ENCODE results near the gene CLEC2D.
A peak's percentile ranks its signal among the peaks of the same experiment; 100 is the strongest.
"Not testable (repeated sequence)": the region's sequence is repeated elsewhere in the genome, so short reads cannot be mapped to it uniquely, and the experiment has no call there.

CLEC2D gene

DNA sequence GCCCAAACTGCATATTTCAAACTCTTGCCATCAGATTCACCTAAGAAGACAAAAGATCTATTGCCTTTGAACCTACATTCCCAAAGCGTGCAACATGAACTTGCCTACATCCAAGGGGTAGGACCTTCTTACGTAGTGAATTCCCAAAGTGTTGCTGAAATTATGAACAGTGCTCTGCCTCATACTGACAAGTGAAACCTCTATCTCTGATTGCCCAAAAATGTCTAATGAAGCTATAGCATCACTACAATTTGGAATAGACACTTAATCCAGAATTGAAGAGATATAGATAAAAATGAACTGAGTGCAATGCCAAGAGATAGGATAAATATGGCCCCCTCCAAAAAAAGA, 31.1 kb downstream of the CLEC2D start:
- no peak for DNase-seq

DNA sequence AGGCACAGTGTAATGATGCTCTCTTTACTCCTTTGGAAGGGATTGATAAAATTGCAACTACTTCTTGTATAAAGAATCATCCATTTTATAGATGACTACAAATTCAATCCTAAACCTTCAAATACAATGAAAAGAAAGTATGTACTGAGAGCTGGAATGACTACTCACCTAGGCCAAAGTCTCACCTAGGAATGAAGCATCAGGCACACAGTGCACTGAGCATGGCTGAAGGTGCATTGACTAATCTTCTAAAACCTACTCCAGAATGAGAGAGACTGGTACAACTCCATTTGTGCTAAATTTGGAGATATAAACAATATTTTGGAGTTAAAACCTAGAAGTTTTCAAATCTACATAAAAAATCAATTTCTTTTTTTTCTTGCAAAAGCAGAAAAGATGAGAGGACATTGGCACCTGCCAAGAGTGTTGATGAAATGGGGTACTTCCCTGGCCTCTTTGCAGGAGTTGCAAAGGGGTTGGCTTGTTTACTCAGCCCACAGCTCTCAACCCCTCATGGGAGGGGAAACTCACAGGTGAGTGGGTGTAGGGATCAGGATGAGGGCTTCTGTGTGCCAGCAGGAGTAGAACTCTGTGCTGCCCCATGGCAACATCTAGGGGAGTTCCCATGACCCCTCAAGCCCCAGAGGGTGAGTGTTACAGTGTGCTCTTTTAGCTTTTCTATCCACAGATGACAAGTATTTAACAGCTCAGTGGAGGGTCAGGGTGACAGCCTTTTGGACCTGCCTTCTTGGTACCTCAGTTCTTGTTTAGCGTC, 32.1 kb downstream of the CLEC2D start:
- no peak for DNase-seq

DNA sequence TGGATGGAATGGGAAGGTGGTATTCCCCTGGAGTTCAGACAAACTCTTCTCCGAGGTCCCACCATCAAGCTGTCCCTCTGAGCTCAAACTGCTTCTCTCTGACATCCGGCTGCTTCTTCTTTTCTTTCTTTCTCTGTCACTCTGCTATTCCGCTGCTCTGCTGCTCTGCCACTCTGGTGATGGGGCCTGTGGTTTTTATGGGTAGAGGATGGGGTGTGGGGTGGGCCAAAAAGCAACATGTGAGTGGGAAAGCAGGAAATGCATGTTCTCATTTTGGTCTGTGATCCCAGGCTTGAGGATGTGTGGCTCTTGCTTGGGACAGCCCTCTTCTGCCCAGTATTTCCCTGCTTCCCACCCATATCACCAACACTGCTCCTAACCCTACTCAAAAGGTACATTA, 32.7 kb downstream of the CLEC2D start:
- no peak for DNase-seq

DNA sequence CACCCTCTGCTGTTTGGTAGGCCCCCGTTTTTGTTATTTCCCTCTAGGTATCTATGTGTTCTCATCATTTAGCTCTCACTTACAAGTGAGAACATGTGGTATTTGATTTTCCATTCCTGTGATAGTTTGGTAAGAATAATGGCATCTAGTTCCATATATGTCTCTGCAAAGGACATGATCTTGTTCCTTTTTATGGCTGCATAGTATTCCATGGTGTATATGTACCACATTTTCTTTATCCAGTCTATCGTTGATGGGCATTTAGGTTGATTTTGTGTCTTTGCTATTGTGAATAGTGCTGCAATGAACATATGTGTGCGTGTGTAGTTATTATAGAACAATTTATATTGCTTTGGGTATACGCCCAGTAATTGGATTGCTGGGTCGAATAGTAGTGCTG, 35.0 kb downstream of the CLEC2D start:
- DNase-seq: not testable (repeated sequence)

DNA sequence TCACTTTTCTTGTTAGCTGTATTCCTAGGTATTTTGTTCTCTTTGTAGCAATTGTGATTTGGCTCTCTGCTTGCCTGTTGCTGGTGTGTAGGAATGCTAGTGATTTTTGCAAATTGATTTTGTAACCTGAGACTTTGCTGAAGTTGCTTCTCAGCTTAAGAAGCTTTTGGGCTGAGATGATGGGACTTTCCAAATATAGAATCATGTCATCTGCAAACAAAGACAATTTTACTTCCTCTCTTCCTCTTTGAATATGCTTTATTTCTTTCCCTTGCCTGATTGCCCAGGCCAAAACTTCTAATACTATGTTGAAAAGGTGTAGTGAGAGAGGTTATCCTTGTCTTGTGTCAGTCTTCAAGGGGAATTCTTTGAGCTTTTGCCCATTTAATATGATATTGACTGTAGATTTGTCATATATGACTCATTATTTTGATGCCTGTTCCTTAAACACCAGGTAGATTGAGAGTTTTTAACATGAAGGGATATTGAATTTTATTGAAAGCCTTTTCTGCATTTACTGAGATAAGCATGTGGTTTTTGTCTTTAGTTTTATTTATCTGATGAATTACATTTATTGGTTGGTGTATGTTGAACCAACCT, 36.7 kb downstream of the CLEC2D start:
- no peak for DNase-seq

DNA sequence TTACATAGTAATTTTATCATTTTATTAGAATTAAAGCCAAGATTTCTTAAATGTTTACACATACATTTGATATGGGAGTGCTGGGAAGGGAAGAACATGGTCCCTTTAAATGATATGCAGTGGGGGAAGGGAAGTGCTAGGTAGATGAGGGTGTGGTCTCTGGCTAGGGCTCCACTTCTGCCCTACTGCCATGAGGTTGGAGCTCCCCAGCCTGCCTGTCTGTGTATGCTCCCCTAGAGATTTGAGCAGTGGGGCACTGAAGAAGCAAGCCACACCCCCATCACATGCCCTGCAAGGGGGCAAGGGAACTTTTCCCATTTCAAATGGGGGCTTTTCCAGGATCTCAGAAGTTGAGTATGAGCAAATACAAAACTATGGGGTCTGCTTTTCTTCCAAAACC, 37.8 kb downstream of the CLEC2D start:
- DNase-seq: no peak

DNA sequence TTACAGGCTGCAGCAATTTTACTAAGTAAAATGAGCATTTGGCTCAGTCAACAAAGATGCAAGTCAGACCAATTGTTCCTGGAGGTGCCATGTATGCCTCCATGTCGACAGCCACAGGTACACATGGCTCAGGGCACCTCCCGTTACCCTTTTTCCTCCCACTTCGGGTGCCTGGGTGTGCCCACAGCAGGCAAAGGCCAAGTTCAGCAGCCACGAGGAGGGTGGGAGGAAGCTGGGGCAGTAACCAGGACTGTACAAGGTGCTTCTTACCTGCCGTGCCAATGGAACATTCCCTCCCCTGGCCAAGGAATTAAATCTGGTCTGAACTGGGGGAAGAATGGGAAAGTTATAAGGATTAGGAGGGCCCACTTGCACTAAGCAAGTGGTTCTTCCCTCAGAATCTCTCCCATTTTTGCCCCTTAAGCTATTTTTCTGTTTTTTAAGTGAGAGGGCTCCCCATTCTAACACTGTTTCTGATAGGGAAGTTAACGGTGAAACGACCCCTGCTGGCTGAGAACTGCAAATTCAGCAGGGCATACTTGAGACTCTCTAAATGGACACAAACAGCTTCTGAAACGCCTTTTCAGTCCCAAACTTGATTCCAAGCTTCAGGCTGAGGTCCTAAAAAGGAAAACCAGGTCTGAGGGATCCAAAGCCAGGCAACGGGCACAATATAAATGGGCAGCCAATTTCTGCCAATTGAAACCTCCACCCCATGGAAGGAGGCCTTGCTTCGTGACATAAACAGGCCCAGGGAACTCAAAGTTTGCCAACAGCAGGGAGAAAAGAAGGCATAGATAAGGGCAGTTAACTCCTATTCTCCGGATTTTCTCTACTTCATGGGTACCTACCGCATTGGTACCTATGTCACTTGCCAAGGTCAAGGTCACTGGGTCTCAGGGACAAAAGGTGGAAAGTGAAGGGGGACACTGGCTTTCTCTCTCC, 38.6 kb downstream of the CLEC2D start:
- DNase-seq: peak; percentile 55 to 59

DNA sequence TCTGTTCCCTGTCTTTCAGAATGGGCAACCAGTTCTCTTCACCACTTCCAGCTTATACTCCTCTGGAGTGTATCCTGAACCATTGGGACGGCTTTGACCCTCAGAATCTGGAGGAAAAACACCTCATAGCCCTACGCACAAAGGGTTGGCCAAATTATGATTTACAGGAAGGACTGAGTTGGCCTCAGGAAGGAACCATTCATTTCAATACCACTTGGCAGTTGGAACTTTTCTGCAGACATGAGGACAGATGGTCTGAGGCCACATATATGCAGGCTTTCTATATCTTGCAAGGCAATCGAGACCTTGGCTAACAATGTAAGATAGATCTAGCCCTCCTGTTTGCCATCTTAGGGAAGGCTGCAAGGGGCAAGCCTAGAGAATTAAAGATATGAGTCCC, 39.3 kb downstream of the CLEC2D start:
- DNase-seq: no peak

DNA sequence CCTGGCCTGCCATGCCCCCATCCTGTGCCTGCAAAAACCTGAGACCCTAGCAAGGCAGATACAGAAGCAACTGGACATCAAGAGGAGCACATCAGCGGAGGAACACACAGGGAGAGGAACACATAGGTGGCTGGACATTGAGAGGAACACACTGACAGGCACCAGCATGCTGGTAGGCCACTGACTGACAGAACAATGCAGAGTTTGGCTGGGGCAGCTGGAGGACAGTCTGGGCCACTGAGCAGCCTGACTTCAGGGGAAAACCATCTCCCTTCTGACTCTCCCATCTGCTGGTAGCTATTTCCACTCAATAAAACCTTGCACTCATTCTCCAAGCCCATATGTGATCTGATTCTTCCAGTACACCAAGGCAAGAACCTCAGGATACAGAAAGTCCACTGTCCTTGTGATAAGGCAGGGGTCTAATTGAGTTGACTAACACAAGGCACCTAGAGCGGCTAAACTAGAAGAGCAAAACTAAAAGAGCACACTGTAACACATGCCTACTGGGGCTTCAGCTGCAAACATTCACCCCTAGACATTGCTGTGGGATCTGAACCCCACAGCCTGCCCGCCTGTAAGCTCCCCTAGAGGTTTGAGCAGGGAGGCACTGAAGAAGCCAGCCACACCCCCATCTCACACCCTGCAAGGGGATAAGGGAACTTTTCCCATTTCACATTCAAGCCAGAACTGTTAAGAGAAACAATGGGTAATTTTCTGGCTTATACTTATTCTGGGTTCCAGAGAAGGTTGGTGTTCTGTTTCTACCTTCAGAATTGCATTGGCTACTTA, 41.3 kb downstream of the CLEC2D start:
- DNase-seq: no peak

DNA sequence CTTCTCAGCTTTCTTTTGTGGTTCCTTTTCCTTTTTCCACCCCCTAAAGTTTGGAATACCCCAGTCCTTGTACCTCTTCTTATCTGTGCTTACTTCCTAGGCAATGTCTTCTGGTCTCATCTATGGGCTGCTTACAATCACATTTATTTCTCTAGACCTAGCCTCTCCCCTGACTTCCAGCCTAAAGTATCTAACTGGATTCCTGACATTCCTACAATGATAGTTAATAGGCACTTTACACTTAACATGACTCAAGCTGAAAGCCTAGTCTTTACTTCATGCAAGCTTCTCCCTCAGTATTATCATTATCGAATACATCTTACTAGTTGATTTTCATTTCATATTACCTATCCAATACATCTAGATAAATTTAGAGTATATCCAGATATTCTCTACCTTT, 42.2 kb downstream of the CLEC2D start:
- DNase-seq: no peak

DNA sequence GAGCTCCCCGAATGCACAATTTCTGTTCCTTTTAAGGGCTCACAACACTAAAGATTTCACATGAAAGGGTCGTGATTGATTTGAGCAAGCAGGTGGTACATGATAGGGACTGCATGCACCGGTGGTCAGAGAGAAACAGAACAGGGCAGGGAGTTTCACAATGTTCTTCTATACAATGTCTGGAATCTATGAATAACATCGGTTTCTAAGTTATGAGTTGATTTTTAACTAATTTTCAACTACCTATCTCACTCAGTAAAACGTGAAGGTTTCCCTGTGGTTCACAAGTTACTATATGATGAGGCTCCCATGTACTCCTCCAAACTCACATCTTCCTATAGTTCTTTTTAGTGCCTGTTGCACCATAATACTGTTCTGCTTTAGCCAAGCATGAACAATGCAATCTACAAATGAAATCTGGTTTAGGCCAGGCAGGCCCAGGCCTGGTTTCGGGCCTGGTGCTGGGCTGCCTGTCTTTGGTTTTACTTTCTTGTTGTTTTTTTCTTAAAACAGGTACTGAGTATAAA, 43.6 kb downstream of the CLEC2D start:
- not testable (repeated sequence) for DNase-seq

DNA sequence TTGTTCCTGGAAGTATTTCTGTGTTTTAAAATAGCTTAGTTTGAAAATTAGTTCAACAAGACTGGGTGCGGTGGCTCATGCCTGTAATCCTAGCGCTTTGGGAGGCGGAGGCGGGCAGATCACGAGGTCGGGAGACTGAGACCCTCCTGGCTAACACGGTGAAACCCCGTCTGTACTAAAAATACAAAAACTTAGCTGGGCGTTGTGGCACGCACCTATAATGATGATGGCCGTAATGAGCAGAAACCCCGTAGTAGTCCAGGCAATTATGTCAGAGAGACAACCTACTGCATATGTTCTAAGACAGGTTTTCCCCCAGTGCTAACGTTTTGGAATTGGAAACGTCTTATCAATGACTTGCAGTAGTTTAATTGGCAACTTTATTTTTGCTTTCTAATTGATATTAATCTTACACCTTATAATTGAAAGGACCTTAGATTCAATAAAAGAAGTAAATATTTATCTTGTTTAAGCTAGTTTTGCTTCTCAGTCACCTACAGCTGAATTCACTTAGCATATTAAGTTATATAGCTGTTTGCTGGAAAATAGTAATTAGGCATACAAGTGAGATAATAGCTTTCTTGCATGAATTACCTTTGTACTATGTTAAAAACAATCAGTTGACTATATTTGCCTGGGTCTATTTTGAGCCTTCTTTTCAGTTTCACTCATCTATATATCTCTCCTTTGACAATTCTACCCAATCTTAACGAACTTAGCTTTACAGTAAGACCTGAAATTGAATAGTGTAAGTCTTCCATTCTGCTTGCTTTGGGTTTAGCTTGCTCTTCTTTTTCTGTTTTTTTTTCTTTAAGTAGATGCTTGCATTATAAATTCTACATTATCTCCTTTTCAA, 47.8 kb downstream of the CLEC2D start:
- DNase-seq: no peak

DNA sequence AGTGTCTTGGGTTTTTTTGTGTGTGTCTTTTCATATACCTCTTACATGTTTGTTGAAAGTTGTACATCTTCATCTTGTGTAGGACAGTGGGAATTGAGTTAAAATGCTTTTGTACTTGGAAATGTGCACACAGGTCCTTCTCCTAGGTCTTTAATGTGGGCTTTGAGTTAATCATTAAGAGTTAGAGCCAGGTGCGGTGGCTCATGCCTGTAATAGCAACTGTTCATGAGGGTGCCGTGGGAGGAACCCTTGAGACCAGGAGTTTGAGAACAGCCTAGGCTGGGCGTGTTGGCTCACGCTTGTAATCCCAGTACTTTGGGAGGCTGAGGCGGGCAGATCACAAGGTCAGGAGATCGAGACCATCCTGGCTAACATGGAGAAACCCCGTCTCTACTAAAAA, 49.5 kb downstream of the CLEC2D start:
- DNase-seq: no peak

DNA sequence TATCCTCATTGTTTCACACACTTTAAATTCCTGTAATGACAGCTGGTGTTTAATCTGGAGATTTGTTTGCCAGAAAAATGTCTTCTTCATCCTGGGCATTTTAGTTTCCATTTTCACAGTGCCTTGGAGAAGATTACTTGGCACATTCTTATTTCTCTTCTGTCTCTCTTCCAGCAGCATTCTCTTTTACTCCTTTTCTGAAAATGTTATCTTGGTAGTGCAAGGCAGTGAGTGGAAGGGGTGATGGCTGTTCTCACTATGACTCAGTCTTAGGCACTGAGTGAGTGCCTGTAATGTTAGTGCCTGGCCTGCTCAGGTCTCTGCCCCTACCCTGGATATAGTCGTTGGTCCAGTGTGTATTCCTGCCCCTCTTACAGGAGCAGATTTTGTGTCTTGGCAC, 50.3 kb downstream of the CLEC2D start:
- DNase-seq: no peak

DNA sequence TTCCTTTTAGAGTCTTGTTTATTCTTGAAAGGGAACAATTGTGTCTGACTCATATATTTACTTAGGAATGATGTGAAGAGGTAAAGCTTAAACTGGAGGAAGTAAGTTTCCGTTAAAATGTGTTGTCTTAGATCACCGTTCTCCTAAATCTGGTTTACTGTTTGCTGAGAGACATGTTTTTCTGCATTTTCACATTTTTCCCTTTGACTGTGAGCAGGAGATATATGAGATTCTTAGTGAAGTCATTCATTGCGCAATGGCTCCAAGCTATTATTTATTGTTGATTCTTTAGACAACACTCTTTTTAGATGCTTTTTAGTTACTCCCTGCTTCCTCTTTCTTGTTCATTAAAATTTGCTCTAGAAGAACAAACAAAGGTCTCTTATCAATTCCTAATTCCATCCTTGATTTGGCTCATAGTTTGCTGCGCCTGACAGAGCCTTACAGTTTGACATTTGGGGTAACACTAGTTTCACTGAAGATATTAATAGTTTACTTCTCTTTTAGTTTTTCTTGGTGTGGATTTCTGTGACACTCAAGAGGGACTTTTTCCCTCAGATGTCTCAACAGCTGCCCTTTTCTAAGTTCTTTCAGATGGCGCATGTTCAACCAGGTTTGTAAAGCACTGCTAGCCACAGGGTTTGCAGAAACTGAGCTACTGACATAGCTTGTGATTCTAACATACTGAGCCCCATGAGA, 52.0 kb downstream of the CLEC2D start:
- DNase-seq: no peak

DNA sequence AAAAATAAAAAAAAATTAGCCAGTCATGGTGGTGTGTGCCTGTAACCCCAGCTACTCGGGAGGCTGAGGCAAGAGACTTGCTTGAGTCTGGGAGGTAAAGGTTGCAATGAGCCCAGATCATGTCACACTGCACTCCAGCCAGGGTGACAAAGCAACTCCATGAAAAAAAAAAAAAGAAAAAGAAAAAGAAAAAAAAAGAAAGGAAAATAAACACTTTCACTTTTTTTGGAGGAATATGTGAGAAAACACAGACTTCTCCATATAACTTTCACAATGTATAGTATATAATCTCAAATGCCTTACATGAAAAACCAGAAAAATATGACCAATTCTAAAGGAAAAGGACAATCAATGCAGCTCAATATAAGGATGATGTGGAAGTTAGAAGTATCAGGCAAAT, 54.5 kb downstream of the CLEC2D start:
- no peak for DNase-seq

DNA sequence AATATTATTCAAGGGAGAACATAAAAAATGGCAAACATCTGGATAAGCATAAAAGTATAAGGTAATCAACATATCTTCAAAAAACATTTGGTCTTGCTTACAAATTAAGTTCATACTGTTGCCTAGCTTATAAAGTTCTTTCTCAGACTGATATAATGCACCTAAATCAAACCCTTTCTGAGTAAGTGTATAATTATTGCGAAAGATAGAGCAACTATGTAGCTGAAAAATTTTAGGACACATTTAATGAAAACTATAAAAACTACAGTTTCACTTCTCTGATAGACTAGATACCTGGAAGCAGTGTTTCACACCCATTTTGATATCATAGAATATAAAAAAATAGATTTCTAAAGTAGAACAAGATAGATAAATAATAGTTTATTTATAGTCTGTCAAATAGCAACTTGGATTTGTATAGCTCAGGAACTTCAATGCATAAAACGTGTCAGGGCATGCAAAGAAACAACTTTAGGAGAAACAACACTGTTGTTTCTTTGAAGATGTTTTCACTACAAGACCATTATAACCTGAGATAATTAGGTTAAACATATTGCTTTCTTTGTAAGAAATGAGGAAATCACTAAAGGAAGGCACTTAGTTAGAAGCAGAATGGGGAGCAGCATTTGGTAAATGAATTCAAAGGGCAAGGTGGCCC, 55.8 kb downstream of the CLEC2D start:
- DNase-seq: no peak

DNA sequence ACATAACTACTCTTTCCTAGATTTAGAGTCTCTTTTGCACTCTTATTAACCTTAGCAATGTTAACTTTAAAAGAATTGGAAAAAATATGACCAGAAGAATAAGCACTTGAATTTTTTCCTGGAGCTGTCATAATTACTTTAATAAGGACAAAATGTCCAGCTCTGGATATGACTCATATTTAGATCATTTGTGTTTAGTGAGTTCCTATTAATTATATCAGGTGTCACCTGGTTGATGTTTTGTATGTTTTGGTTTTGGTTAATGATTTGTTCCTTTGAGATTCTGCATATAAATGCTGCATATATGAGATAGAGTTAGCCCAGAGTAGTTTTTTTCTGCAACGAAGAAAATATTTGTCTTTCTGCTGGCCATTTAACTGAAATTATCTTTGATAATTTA, 58.3 kb downstream of the CLEC2D start:
- no peak for DNase-seq

DNA sequence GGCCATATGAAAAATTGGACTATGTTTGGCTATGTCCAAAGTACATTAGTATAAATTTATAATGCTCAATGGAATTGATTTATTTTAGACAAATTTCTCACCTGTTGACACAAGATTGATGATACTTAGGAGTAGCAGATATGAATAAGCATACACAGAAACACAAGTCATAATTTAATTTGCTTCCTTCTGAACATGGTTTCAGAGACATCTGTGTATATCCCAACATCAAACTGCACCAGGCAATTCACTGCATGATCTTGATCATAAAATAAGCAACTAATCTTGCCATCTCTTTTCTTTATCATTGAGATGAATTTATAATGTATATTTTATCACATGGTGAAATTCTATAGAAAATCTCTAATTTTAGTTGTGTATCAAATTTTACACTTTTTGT, 59.6 kb downstream of the CLEC2D start:
- DNase-seq: no peak

DNA sequence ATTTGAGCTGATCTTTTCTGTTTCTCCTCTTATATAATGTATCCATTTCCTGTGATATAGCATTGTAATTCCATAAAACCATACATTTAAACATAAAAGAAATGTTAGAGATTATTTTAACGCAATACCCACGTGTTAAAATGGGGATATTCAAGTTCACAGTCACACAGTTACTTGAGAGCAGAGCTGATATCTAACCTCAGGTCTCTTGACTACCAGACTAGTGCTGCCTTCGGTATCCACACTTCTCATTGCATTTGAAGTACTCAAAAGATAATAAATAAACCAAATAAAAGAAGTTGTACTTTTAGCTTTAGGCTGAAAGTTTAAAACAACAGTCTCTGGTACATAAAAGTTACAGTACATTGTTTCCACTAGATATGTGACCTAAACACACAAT, 60.5 kb downstream of the CLEC2D start:
- DNase-seq: no peak

DNA sequence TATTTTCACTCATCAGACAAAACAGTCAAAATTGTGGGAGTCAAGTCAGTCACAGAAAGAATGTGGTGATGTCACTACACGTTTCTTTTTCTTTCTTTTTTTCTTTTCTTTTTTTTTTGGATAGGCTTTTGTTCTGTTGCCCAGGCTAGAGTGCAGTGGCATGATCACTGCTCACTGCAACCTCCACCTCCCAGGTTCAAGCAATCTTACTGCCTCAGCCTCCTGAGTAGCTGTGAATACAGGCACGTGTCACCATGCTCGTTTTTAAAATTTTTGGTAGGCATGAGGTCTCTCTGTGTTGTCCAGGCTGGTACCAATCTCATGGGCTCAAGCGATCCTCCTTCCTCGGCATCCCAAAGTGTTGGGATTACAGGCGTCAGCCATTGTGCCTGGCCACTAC, 61.1 kb downstream of the CLEC2D start:
- no peak for DNase-seq
